HG03095 (cell line): ENCODE measurements around the gene CREBBP.

ENCODE experiments used
- ATAC-seq: cut with Tn5 transposase; IDR thresholded peaks from one replicate; pipeline ENCODE4 v1.9.1; 2021; ENCODE audit warnings: moderate library complexity; ENCODE audit not compliant: unreplicated experiment

Gene CREBBP

GRCh38 chr16:3774156-3774767 lies 106.3 kb downstream of the CREBBP start:
- ATAC-seq: no peak

- no peak for ATAC-seq
Observed at GRCh38 chr16:3773663-3774062, 106.8 kb downstream of the CREBBP start.

GRCh38 chr16:3771513-3771912 lies 109.0 kb downstream of the CREBBP start:
- no peak for ATAC-seq

- ATAC-seq: no peak
Observed at GRCh38 chr16:3770530-3770929, 110.0 kb downstream of the CREBBP start.

GRCh38 chr16:3769942-3770341 lies 110.6 kb downstream of the CREBBP start:
- no peak for ATAC-seq

GRCh38 chr16:3769013-3769412 lies 111.5 kb downstream of the CREBBP start:
- no peak for ATAC-seq

GRCh38 chr16:3767333-3767986 lies 113.1 kb downstream of the CREBBP start:
- ATAC-seq: no peak

- ATAC-seq: no peak
Observed at GRCh38 chr16:3766177-3766576, 114.3 kb downstream of the CREBBP start.

GRCh38 chr16:3764409-3764808 lies 116.1 kb downstream of the CREBBP start:
- ATAC-seq: no peak

- ATAC-seq: no peak
Observed at GRCh38 chr16:3762107-3762750, 118.3 kb downstream of the CREBBP start.

- no peak for ATAC-seq
Observed at GRCh38 chr16:3761375-3762106, 119.0 kb downstream of the CREBBP start.

GRCh38 chr16:3760518-3760917 lies 120.0 kb downstream of the CREBBP start:
- no peak for ATAC-seq

- ATAC-seq: no peak
Observed at GRCh38 chr16:3759736-3760135, 120.8 kb downstream of the CREBBP start.

- ATAC-seq: no peak
Observed at GRCh38 chr16:3756113-3756512, 124.4 kb downstream of the CREBBP start.

GRCh38 chr16:3755249-3755648 lies 125.3 kb downstream of the CREBBP start:
- ATAC-seq: no peak

GRCh38 chr16:3754772-3755171 lies 125.7 kb downstream of the CREBBP start:
- no peak for ATAC-seq

GRCh38 chr16:3754081-3754703 lies 126.3 kb downstream of the CREBBP start:
- no peak for ATAC-seq

- ATAC-seq: no peak
Observed at GRCh38 chr16:3752984-3753383, 127.5 kb downstream of the CREBBP start.

GRCh38 chr16:3751878-3752277 lies 128.6 kb downstream of the CREBBP start:
- ATAC-seq: no peak

- no peak for ATAC-seq
Observed at GRCh38 chr16:3748307-3748706, 132.2 kb downstream of the CREBBP start.

- ATAC-seq: no peak
Observed at GRCh38 chr16:3745751-3746355, 134.7 kb downstream of the CREBBP start.
